Islet precursor cell (in vitro differentiated cells): ENCODE results near the gene EXOC4.

Source experiments
- DNase-seq: peaks from one replicate; pipeline ENCODE4 v3.0.0-alpha.2; 2018

EXOC4 gene

GRCh38 chr7:133434246-133434865 lies 181.5 kb downstream of the EXOC4 start:
- DNase-seq = no peak

- DNase-seq = no peak
Observed at GRCh38 chr7:133436014-133436428, 183.1 kb downstream of the EXOC4 start.

GRCh38 chr7:133437544-133437943 lies 184.7 kb downstream of the EXOC4 start:
- DNase-seq = no peak

GRCh38 chr7:133442818-133443217 lies 189.9 kb downstream of the EXOC4 start:
- no peak for DNase-seq

GRCh38 chr7:133445617-133446016 lies 192.7 kb downstream of the EXOC4 start:
- DNase-seq = no peak

GRCh38 chr7:133448012-133448411 lies 195.1 kb downstream of the EXOC4 start:
- DNase-seq = no peak

GRCh38 chr7:133452577-133452976 lies 199.7 kb downstream of the EXOC4 start:
- no peak for DNase-seq

GRCh38 chr7:133458688-133459087 lies 205.8 kb downstream of the EXOC4 start:
- no peak for DNase-seq

GRCh38 chr7:133461421-133461820 lies 208.5 kb downstream of the EXOC4 start:
- no peak for DNase-seq

- no peak for DNase-seq
Observed at GRCh38 chr7:133475655-133476054, 222.8 kb downstream of the EXOC4 start.

GRCh38 chr7:133477791-133478190 lies 224.9 kb downstream of the EXOC4 start:
- DNase-seq = no peak

GRCh38 chr7:133478591-133479135 lies 225.8 kb downstream of the EXOC4 start:
- no peak for DNase-seq

- no peak for DNase-seq
Observed at GRCh38 chr7:133479456-133480065, 226.7 kb downstream of the EXOC4 start.

- no peak for DNase-seq
Observed at GRCh38 chr7:133480868-133481267, 228.0 kb downstream of the EXOC4 start.

GRCh38 chr7:133481676-133482075 lies 228.8 kb downstream of the EXOC4 start:
- DNase-seq = no peak

- no peak for DNase-seq
Observed at GRCh38 chr7:133482599-133482998, 229.7 kb downstream of the EXOC4 start.

- no peak for DNase-seq
Observed at GRCh38 chr7:133484086-133484485, 231.2 kb downstream of the EXOC4 start.

- DNase-seq = peak; percentile 56
Observed at GRCh38 chr7:133489906-133490305, 237.0 kb downstream of the EXOC4 start.

GRCh38 chr7:133491201-133491691 lies 238.4 kb downstream of the EXOC4 start:
- no peak for DNase-seq

GRCh38 chr7:133491846-133492652 lies 239.2 kb downstream of the EXOC4 start:
- no peak for DNase-seq

- DNase-seq = no peak
Observed at GRCh38 chr7:133497061-133497460, 244.2 kb downstream of the EXOC4 start.

- DNase-seq = no peak
Observed at GRCh38 chr7:133501771-133502170, 248.9 kb downstream of the EXOC4 start.

- DNase-seq = no peak
Observed at GRCh38 chr7:133502498-133502897, 249.6 kb downstream of the EXOC4 start.

- no peak for DNase-seq
Observed at GRCh38 chr7:133502972-133503371, 250.1 kb downstream of the EXOC4 start.
